Measurements from ENCODE around the gene RHOF. TPM values are rescaled to one million over a fixed set of nuclear protein-coding genes. Genes with fewer than 3 reads are reported as not detected.

The RHOF gene
- total RNA-seq, 1 experiment from 2014 or later: 116 TPM

- DNase-seq (ENCODE audit: low read depth, low spot score) (no peak), ATAC-seq (no peak)
- intact Hi-C loops (cut with micrococcal nuclease): no loop called here
- no peak overlapping the region for H2AFZ ChIP-seq (ENCODE audit: low read depth, low read length, poor library complexity, severe bottlenecking)
- RAD21 ChIA-PET (ENCODE audit: low non-redundant PET in 1 of 2, low total read pairs in 2 of 2, uncharacterized antibody in 2 of 2, unreplicated experiment in 2 of 2): no interaction called here
- BruUV-seq (replicated peaks): no TSS peak
- H3K79me2 ChIP-seq (ENCODE audit: insufficient read depth, low read length): peaks cover 45% of the 10 kb centered on the region
- H4K20me1 ChIP-seq (ENCODE audit: insufficient read depth): no peaks in the 10 kb centered on the region
- no peak for TF ChIP-seq EZH2phosphoT487 (IDR thresholded peaks at IDR 0.05; ENCODE audit: borderline replicate concordance)
- no peak overlapping the region for H3K4me3 ChIP-seq (replicated peaks in 1 of 2; ENCODE audit: low read depth in 1 of 2, low read length in 2 of 2)
- peaks cover 0 to 8% of the 10 kb centered on the region in 2 experiments; a peak in 1 of 4 replicates for H3K4me1 ChIP-seq (ENCODE audit: control insufficient read depth in 1 of 2, insufficient read depth in 2 of 2, low read length in 2 of 2)
- H3K9me3 ChIP-seq (ENCODE audit: control insufficient read depth in 1 of 2, insufficient read depth in 1 of 2, low read depth in 1 of 2, low read length in 2 of 2): no peaks in the 10 kb centered on the region
- H3K9me2 ChIP-seq (ENCODE audit: insufficient read depth): no peaks in the 10 kb centered on the region
- no peak overlapping the region for H3K4me2 ChIP-seq (ENCODE audit: low read length)
- CTCF ChIA-PET: interaction anchor here (1.1 kb wide), 1 partner anchor 66 kb away, joined by 3 read pairs; no protein-coding TSS in a partner anchor
- POLR2A ChIA-PET: no interaction called here
- no peak overlapping the region for H3K9ac ChIP-seq (ENCODE audit: low read length)
- no peak overlapping the region for H3K27ac ChIP-seq (ENCODE audit: low read depth, low read length)
- H3K27me3 ChIP-seq (ENCODE audit: insufficient read depth, low read length): no peaks in the 10 kb centered on the region
- peaks cover 0 to 5% of the 10 kb centered on the region in 2 experiments; a peak in 1 of 4 replicates for H3K36me3 ChIP-seq (ENCODE audit: control insufficient read depth in 1 of 2, insufficient read depth in 2 of 2, low read length in 2 of 2)
Measured at GRCh38 chr12:121729021-121729420, 64.5 kb downstream of the RHOF start.

Other genes starting within 250 kb of the RHOF start
- gene KDM2B, start 212.7 kb downstream of the RHOF start, total RNA-seq (2021; ENCODE audit: unreplicated experiment): 36.7 TPM
- 20.2 TPM for gene ORAI1, start 167.2 kb downstream of the RHOF start, total RNA-seq (2021; ENCODE audit: unreplicated experiment)
- gene MORN3, start 124.0 kb downstream of the RHOF start, total RNA-seq (2021; ENCODE audit: unreplicated experiment): 0.34 TPM
- 20.5 TPM for gene TMEM120B, start 80.9 kb downstream of the RHOF start, total RNA-seq (2021; ENCODE audit: unreplicated experiment)
- 17.5 TPM for gene SETD1B, start 10.3 kb upstream of the RHOF start, total RNA-seq (2021; ENCODE audit: unreplicated experiment)
- 1.1 TPM for gene HPD, start 65.2 kb upstream of the RHOF start, total RNA-seq (2021; ENCODE audit: unreplicated experiment)
- gene PSMD9, start 95.1 kb upstream of the RHOF start, total RNA-seq (2021; ENCODE audit: unreplicated experiment): 55.5 TPM
- gene CFAP251, start 124.9 kb upstream of the RHOF start, total RNA-seq (2021; ENCODE audit: unreplicated experiment): 2.6 TPM
- 14.2 TPM for gene BCL7A, start 228.2 kb upstream of the RHOF start, total RNA-seq (2021; ENCODE audit: unreplicated experiment)

Measured in HCT116 (cell line).